HEK293 (cell line): ENCODE measurements around the gene USP30.

Source experiments
- ATF2 ChIP-seq: fragments of 450-650 bp; formaldehyde crosslinking; IDR thresholded peaks from 2 replicates; pipeline ENCODE4 v1.5.1; 2016; ENCODE audit warnings: missing biosample characterization, missing genetic modification characterization, low read depth
- CTCF ChIP-seq: fragments of 450-650 bp; formaldehyde crosslinking; IDR thresholded peaks from 2 replicates; pipeline ENCODE4 v1.5.1; 2016; ENCODE audit warnings: missing biosample characterization, missing genetic modification characterization
- HOXA7 ChIP-seq: sonication (generic); formaldehyde crosslinking; IDR thresholded peaks from 2 replicates; pipeline ENCODE4 v1.8.1; 2022; ENCODE audit warnings: missing genetic modification reagents, borderline replicate concordance
- MEIS1 ChIP-seq: sonication (generic); formaldehyde crosslinking; IDR thresholded peaks from 2 replicates; pipeline ENCODE4 v1.8.1; 2022; ENCODE audit warnings: missing genetic modification reagents, mild to moderate bottlenecking, borderline replicate concordance
- YY1 ChIP-seq: fragments of 450-650 bp; formaldehyde crosslinking; IDR thresholded peaks from 2 replicates; pipeline ENCODE4 v1.5.1; 2018; ENCODE audit warnings: missing biosample characterization, missing genetic modification characterization
- ZBTB44 ChIP-seq: fragments of 450-650 bp; IDR thresholded peaks from 2 replicates; pipeline ENCODE4 v1.5.1; 2018; ENCODE audit warnings: missing biosample characterization, mild to moderate bottlenecking, missing genetic modification characterization
- ZBTB8A ChIP-seq: fragments of 450-650 bp; formaldehyde crosslinking; IDR thresholded peaks from 2 replicates; pipeline ENCODE4 v1.5.1; 2016; ENCODE audit warnings: missing biosample characterization, missing genetic modification characterization
- ZNF140 ChIP-seq: fragments of 450-650 bp; formaldehyde crosslinking; IDR thresholded peaks from 2 replicates; pipeline ENCODE4 v1.5.1; 2016; ENCODE audit warnings: missing biosample characterization, missing genetic modification characterization
- ZNF223 ChIP-seq: fragments of 450-650 bp; formaldehyde crosslinking; IDR thresholded peaks from 2 replicates; pipeline ENCODE4 v1.5.1; 2016; ENCODE audit warnings: missing biosample characterization, missing genetic modification characterization

- TF ChIP-seq ZNF223 (tag by site-specific recombination): no peak
- no peak for TF ChIP-seq CTCF (tag by site-specific recombination)
- TF ChIP-seq ATF2 (tag by site-specific recombination): no peak
- TF ChIP-seq YY1 (tag by site-specific recombination): no peak
- no peak for TF ChIP-seq MEIS1
- TF ChIP-seq ZNF140 (tag by site-specific recombination): no peak
- TF ChIP-seq HOXA7 (CRISPR knock-in tag): no peak
- no peak for TF ChIP-seq ZBTB44 (tag by site-specific recombination)
- TF ChIP-seq ZBTB8A (tag by site-specific recombination): no peak
These were observed 1.2 kb downstream of the USP30 start for GRCh38 chr12:109053382-109054123.
